Activated T-cell treated with anti-CD3 and anti-CD28 coated beads for 48 hours (primary cell): ENCODE measurements around the gene SCN4B.

Source experiments
- DNase-seq: peaks from one replicate; pipeline ENCODE4 v3.0.0-alpha.2; 2020; ENCODE audit warnings: low read depth

SCN4B gene

GRCh38 chr11:118099838-118100556 is 52.6 kb downstream of the SCN4B start:
- no peak for DNase-seq

GRCh38 chr11:118098996-118099837 is 53.4 kb downstream of the SCN4B start:
- DNase-seq, result no peak

GRCh38 chr11:118095967-118096367 is 56.7 kb downstream of the SCN4B start:
- no peak for DNase-seq

- DNase-seq, result no peak
Measured at GRCh38 chr11:118095493-118095892, 57.1 kb downstream of the SCN4B start.

- DNase-seq, result no peak
Measured at GRCh38 chr11:118092907-118093571, 59.6 kb downstream of the SCN4B start.

GRCh38 chr11:118091690-118092089 is 60.9 kb downstream of the SCN4B start:
- no peak for DNase-seq

GRCh38 chr11:118090545-118091162 is 62.0 kb downstream of the SCN4B start:
- DNase-seq, result no peak

GRCh38 chr11:118088531-118088930 is 64.1 kb downstream of the SCN4B start:
- no peak for DNase-seq

- DNase-seq, result no peak
Measured at GRCh38 chr11:118087931-118088330, 64.7 kb downstream of the SCN4B start.

GRCh38 chr11:118086913-118087768 is 65.5 kb downstream of the SCN4B start, which contains the start of gene SMIM35:
SMIM35 (minus strand) TSS chr11:118086963; CDS start chr11:118086757, 206 bp downstream.
- no peak for DNase-seq

- DNase-seq, result no peak
Measured at GRCh38 chr11:118084656-118085055, 68.0 kb downstream of the SCN4B start.

GRCh38 chr11:118084247-118084646 is 68.4 kb downstream of the SCN4B start:
- no peak for DNase-seq
